SK-N-MC (cell line): ENCODE results near the gene BTG1.

ENCODE experiments used
- DNase-seq: peaks from one replicate; pipeline ENCODE4 v3.0.0-alpha.2; 2011; ENCODE audit warnings: low read depth, low spot score
- H3K27ac ChIP-seq: fragments of 200-600 bp; sonication (generic); 2 replicates; pipeline ENCODE4 v1.5.1; 2016; ENCODE audit warnings: mixed run types
- H3K36me3 ChIP-seq: fragments of 200-600 bp; sonication (generic); 2 replicates; pipeline ENCODE4 v1.6.1; 2017; ENCODE audit warnings: antibody characterized with exemption, low read length, mixed read lengths; ENCODE audit not compliant: insufficient read depth
- H3K4me3 ChIP-seq: fragments of 200-600 bp; sonication (generic); 2 replicates; pipeline ENCODE4 v1.5.1; 2016
- H3K9ac ChIP-seq: fragments of 200-600 bp; sonication (generic); 2 replicates; pipeline ENCODE4 v1.8.0; 2017; ENCODE audit warnings: mixed run types, mixed read lengths; ENCODE audit not compliant: insufficient read length
- H3K9me3 ChIP-seq: fragments of 200-600 bp; sonication (generic); 2 replicates; pipeline ENCODE4 v1.6.1; 2017; ENCODE audit warnings: low read depth, mild to moderate bottlenecking, antibody characterized with exemption, low read length, moderate library complexity, mixed read lengths
- EZH2 ChIP-seq: fragments of 200-600 bp; sonication (generic); IDR thresholded peaks from one replicate; pipeline ENCODE4 v1.6.1; 2017; ENCODE audit warnings: antibody characterized with exemption
- FOXP2 ChIP-seq: optimal IDR thresholded peaks from 2 replicates; pipeline ENCODE3; 2011; ENCODE audit warnings: mild to moderate bottlenecking, moderate library complexity; ENCODE audit not compliant: insufficient read depth; ENCODE audit errors: extremely low read length, control extremely low read depth
- POLR2AphosphoS5 ChIP-seq: IDR thresholded peaks from 2 replicates; pipeline ENCODE4 v1.6.1; 2012; ENCODE audit warnings: mild to moderate bottlenecking, low read depth, low read length, borderline replicate concordance

BTG1 gene, protein sequence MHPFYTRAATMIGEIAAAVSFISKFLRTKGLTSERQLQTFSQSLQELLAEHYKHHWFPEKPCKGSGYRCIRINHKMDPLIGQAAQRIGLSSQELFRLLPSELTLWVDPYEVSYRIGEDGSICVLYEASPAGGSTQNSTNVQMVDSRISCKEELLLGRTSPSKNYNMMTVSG

DNA sequence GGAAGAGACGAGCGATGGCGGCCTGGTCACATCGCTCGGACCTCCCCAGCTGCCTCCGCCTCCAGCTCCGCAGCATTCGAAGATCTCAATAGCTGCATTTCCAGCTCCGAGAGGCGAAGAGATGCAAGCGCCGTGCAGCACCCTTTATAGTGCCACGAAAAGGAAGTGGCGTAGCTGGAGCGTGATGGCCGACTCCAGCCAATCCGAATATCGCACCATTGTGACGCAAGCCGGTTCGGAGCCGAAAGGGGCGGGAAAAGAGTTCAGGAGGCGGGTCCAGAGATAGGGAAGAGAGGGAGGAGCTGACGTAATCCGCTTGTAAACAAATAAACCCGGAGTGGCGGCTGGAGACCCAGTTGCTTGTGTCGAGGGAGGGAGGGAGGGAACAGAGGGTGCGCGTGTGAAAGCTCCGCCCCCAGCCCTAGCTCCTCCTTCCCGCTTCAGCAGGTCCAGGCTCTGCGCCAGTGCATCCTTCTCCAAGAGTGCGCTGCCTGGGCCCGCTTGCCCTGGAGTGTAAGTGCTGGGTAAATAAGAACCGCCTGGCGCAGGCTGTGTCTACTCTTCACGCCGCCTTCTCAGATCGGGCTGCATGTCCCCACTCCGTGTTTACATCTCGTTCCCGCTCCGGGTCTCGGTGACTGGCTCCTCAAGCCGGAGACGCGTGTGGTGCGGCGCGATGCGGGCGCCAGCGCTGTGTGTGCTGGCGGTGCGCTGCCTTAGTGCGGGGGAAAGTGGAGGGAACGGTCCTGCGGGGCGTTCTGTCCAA, at the start of gene BTG1:
Gene BTG1 (minus strand): TSS at position 116 of the 766 bp plus-strand sequence. CDS start 311 bp downstream, outside the sequence.
- peak within 1 kb of the TSS; percentile 89 for H3K9ac ChIP-seq
- TF ChIP-seq FOXP2 = peak; percentile 100
- peak; percentile 100 for TF ChIP-seq POLR2AphosphoS5
- TF ChIP-seq EZH2 = no peak
- no peaks in the 10 kb centered on the region for H3K9me3 ChIP-seq
- DNase-seq = peak; percentile 99
- H3K4me3 ChIP-seq = peak within 1 kb of the TSS; percentile 94
- H3K36me3 ChIP-seq = peaks cover 29% of the 10 kb centered on the region
- H3K27ac ChIP-seq = no peak within 1 kb of the TSS; the same call in 1 of the 2 replicates

DNA sequence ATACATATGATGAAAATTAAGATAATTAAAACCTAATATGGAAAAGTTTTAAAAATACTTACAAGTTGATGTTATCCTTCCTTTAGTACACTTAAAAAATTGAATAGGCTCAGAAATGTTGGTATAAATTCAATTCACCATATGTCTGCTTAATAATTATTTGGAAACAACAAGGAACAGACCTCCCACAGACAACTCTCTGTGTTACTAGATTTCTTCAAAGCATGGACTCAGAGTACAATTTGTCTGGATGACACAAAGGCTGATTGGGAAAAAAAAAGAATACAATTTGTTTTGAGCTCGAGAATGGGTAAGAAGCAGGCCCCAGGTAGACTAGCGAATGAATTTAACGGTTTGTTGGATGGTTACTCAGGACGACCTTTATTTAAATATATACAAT, 48.9 kb upstream of the BTG1 start:
- Histone ChIP-seq H3K27ac (no peak overlapping the region), H3K4me3 (no peak overlapping the region), H3K36me3 (no peaks in the 10 kb centered on the region), H3K9me3 (no peaks in the 10 kb centered on the region), H3K9ac (no peak overlapping the region)
- TF ChIP-seq POLR2AphosphoS5 (no peak), EZH2 (no peak), FOXP2 (no peak)
- no peak for DNase-seq

DNA sequence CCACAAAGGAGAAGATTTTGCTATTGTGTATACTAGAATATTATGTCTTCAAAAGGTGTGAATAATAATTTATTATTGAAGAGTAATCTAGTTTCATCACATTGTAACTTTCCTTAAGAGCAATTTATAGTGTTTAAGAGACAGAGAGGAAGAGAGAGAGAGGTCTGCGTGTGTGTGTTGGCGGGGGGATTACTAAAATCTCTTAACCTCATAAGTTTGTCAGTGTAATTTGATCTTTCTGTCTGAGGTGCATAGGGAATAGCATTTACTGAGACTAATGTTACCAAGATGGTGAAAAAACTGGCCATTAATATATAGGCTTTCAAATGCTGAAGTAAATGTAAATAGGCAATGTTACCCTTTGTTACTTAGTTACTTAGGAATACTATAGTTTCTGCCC, 48.2 kb upstream of the BTG1 start:
- H3K4me3 ChIP-seq = no peak overlapping the region
- no peak overlapping the region for H3K9ac ChIP-seq
- no peak overlapping the region for H3K27ac ChIP-seq
- no peak for DNase-seq
- H3K36me3 ChIP-seq = no peaks in the 10 kb centered on the region
- TF ChIP-seq FOXP2 (no peak), EZH2 (no peak), POLR2AphosphoS5 (no peak)
- no peaks in the 10 kb centered on the region for H3K9me3 ChIP-seq

DNA sequence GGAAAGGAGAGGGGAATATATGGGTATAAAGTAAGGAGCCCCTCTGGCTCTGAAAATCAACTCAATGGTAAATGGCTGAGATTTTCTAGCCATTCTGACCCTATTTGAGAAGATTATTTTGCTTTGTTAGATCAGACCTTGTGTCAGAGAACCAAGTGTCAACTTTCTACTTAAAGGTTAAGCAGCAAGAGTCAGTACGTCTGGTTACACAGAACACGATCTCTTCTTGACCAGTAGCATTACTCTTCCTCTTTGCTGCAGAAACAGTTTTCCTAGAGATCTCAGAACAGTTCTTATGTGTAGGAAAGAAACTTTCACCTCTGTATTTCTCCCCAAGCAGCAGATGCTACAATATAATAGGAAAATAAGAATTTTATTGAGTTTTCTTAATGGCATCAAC, 47.4 kb upstream of the BTG1 start:
- Histone ChIP-seq H3K9me3 (no peaks in the 10 kb centered on the region), H3K27ac (no peak overlapping the region), H3K9ac (no peak overlapping the region), H3K4me3 (no peak overlapping the region), H3K36me3 (no peaks in the 10 kb centered on the region)
- TF ChIP-seq FOXP2 (no peak), EZH2 (no peak), POLR2AphosphoS5 (no peak)
- DNase-seq = no peak

DNA sequence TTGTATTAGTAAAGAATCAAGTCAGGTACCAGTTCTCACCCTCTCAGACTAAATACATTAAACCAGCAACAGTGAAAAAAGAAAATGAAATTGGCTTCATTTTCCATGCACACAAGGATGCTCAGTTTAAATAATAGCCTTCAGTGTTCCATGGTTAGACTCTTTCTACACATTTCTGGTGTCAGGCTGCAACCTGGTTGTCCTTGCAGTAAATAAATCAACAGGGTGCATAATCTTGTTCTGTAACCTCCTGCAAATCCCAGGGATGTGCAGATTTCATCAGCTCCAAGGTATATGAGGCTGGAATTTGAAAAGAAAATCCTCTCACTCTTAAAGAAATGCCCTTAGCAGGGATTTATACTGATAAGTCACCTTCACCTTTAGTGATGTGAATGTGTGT, 46.7 kb upstream of the BTG1 start:
- no peak for DNase-seq
- TF ChIP-seq EZH2 (no peak), POLR2AphosphoS5 (no peak), FOXP2 (no peak)
- Histone ChIP-seq H3K9me3 (no peaks in the 10 kb centered on the region), H3K27ac (no peak overlapping the region), H3K36me3 (no peaks in the 10 kb centered on the region), H3K4me3 (no peak overlapping the region), H3K9ac (no peak overlapping the region)

DNA sequence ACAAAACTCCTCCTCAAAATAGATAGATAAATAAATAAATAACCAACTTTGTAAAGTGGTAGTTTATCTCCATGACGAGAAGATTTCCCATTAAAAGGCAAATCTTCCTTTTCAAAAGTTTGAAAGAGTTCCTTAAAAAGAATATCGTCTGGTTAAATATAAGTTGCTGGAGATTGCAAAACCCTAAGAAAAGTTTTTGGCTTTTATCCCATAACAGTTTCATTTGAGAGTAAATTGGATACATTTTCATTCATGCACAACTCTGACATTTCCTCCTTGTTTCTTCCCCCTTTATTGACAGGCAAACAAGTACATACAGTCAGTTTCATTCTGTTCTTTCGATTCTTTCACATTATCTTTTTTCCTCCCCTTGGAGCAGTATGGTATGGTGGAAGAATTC, 45.4 kb upstream of the BTG1 start:
- no peaks in the 10 kb centered on the region for H3K36me3 ChIP-seq
- no peak overlapping the region for H3K4me3 ChIP-seq
- H3K27ac ChIP-seq = no peak overlapping the region
- H3K9me3 ChIP-seq = no peaks in the 10 kb centered on the region
- no peak for DNase-seq
- no peak overlapping the region for H3K9ac ChIP-seq
- TF ChIP-seq POLR2AphosphoS5 = no peak
- TF ChIP-seq FOXP2 = no peak
- TF ChIP-seq EZH2 = no peak

DNA sequence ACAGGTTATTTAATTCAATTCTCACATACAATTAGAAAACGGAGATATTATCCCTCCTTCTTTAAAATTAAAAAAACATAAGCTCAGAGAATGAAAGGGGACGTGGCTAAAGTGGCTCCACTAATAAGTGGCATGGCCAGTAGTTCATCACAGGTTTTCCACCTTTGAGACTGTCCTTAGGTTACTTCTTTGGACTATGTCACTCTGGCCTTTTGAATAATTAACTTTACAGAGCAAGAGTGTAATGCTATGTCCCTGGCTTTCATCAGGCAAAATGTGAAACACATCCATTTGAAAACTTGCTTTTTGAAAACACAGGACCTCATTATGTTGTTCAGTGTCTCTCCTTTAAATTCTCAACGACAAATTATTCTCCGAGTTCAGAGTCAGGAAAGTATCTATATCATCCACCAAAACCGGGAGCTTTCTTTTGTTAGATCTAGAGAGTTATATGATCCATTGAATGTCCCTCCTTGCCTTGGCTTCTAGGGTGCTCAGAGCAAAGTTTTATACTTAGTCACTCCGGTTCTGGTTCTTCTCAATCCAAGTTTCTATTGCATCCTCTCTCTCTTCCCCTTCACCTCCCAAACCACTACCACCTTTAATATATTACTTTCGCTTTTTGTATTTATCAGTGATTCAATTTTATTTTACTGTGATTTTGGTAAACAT, 43.0 kb upstream of the BTG1 start:
- Histone ChIP-seq H3K27ac (no peak overlapping the region), H3K36me3 (no peaks in the 10 kb centered on the region), H3K9ac (no peak overlapping the region), H3K4me3 (no peak overlapping the region), H3K9me3 (no peaks in the 10 kb centered on the region)
- no peak for TF ChIP-seq POLR2AphosphoS5
- TF ChIP-seq EZH2 = no peak
- TF ChIP-seq FOXP2 = no peak
- DNase-seq = no peak

DNA sequence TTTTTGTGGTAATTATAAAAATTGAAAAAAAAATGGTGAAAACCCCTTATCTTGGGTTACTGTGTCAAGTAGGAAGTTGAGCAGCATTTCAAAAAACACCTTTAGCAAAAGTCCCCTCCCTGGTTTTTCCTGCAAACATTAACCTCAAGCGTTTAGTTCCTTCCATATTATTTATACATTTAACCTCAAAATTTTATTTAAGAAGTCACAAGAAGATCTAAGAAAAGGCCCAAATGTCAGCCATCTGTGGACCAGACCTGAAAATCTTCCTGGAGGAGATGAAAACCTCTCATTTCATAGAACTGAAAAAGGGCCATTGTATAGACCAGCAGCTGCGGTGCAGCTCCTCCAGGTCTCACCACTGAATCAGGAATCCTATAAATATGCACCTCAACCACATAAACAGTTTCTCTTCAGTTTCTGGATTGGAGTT, 40.4 kb upstream of the BTG1 start:
- Histone ChIP-seq H3K9me3 (no peaks in the 10 kb centered on the region), H3K4me3 (no peak overlapping the region), H3K36me3 (no peaks in the 10 kb centered on the region)

More for the DNA sequence above, 40.4 kb upstream of the BTG1 start:
- H3K9ac ChIP-seq = no peak overlapping the region
- no peak overlapping the region for H3K27ac ChIP-seq
- DNase-seq = no peak
- TF ChIP-seq FOXP2 (no peak), POLR2AphosphoS5 (no peak), EZH2 (no peak)
